AG09309 (cell line): ENCODE results near the gene LRRC4C.

Source experiments
- DNase-seq: peaks from one replicate; pipeline ENCODE4 v3.0.0-alpha.2; 2010; ENCODE audit warnings: low read depth
- H3K4me3 ChIP-seq: 2 replicates; pipeline ENCODE4 v1.5.1; 2011; ENCODE audit warnings: mild to moderate bottlenecking, low read depth, low read length, moderate library complexity; ENCODE audit not compliant: control insufficient read depth
- CTCF ChIP-seq: IDR thresholded peaks from 2 replicates; pipeline ENCODE4 v1.5.1; 2011; ENCODE audit warnings: mild to moderate bottlenecking, low read depth, low read length, inconsistent platforms; ENCODE audit not compliant: insufficient read depth, control insufficient read depth; ENCODE audit errors: missing control alignments

LRRC4C gene

GRCh38 chr11:40268551-40268950 lies 1190.9 kb downstream of the LRRC4C start:
- TF ChIP-seq CTCF, result no peak
- H3K4me3 ChIP-seq, result no peak overlapping the region
- DNase-seq, result no peak

- TF ChIP-seq CTCF, result no peak
- DNase-seq, result no peak
Measured at GRCh38 chr11:40255457-40255856, 1204.0 kb downstream of the LRRC4C start.

GRCh38 chr11:40253166-40253565 lies 1206.3 kb downstream of the LRRC4C start:
- H3K4me3 ChIP-seq, result no peak overlapping the region
- no peak for DNase-seq
- TF ChIP-seq CTCF, result no peak

More at GRCh38 chr11:40255457-40255856, 1204.0 kb downstream of the LRRC4C start:
- H3K4me3 ChIP-seq, result no peak overlapping the region

GRCh38 chr11:40252236-40252635 lies 1207.2 kb downstream of the LRRC4C start:
- no peak overlapping the region for H3K4me3 ChIP-seq
- DNase-seq, result no peak
- no peak for TF ChIP-seq CTCF

GRCh38 chr11:40246983-40247382 lies 1212.5 kb downstream of the LRRC4C start:
- DNase-seq, result no peak
- TF ChIP-seq CTCF, result no peak
- no peak overlapping the region for H3K4me3 ChIP-seq

GRCh38 chr11:40241524-40242051 lies 1217.9 kb downstream of the LRRC4C start:
- H3K4me3 ChIP-seq, result no peak overlapping the region
- TF ChIP-seq CTCF, result no peak
- no peak for DNase-seq

GRCh38 chr11:40240284-40240683 lies 1219.2 kb downstream of the LRRC4C start:
- no peak for TF ChIP-seq CTCF
- no peak for DNase-seq
- no peak overlapping the region for H3K4me3 ChIP-seq
